NCI-H2029 treated with DMSO at 0.1 percent for 48 hours (cell line): ENCODE measurements around the gene KLHL18.
A peak's percentile ranks its signal among the peaks of the same experiment; 100 is the strongest.
"Not testable (repeated sequence)": the region's sequence is repeated elsewhere in the genome, so short reads cannot be mapped to it uniquely, and the experiment has no call there.

Experiments used
- DNase-seq: peaks from one replicate; lab custom pipeline; 2025; lab: John Stamatoyannopoulos, UW

The KLHL18 gene

DNA sequence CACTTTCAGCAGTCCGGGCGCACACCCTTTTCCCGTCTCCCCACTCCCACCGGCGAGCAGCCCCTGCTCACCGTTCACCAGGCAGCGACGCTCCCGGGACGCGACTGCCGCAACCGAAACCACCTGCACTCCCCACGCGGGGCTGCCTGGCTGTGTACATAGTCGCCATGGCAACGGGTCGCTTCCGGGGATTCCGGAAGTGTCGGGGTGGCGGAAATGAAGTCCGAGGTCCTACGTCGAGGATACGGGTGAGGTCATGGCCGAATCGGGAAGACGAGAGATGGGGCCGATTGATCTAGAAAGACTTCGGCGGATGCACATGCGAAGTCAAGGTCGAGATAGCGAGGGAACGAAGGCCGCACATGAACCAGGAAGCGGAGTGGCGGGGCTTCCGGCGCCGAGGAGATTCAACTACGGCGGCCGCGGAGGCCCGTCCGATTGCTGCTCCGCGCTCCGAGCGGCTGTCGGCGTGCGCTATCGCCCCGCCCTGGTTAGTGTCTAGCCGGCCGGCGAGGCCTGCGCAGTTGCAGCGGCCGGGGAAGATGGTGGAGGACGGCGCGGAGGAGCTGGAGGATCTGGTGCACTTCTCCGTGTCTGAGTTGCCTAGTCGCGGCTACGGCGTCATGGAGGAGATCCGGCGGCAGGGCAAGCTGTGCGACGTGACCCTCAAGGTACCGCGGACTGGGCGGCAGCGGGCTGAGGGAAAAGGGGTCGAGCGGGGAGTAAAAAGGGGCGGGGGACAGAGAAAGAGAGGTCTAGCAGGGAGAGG is at the start of gene KLHL18, which contains the start of gene KIF9:
Gene KLHL18, plus strand, starts transcription at position 521 of the 769 bp plus-strand sequence. Its CDS starts 22 bp downstream, at position 543.
Gene KIF9, minus strand, starts transcription at position 376 of the 769 bp plus-strand sequence. CDS start 5,425 bp downstream, outside the sequence.
- DNase-seq, result peak; percentile 95

DNA sequence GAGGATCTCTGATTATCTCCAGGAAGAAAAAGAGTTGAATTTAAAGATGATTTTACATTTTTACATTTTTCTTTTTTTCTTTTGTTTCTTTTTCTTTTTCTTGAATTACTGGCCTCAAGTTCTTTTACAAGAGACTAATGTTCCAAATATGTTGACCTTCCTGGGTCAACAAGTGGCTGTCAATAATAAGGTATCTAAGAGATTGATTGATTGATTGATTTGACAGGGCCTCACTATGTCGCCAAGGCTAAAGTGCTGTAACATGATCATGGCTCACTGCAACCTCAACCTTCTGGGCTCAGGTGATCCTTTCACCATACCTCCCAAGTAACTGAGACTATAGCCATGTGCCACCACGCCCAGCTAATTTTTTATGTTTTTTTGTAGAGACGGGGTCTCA is 44.7 kb upstream of the KLHL18 start:
- no peak for DNase-seq

DNA sequence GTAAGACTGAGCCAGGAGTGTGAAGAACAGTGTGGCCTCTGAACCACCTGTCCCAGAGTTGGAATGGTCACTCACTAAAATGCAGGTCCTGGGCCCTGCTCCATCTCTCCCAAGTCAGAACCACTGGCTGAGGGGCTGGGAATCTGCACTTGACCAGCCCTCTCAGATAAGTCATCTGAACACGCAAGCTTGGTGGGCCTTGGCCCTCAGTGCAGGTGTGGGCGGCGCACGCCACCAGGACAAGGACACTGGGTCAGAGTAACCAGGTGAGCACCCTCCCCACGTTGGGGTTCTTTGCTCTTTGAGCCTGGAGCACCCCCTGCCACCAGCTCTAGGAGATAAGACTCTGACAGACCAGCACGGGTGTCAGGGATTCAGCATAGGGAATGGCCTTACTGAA is 42.8 kb upstream of the KLHL18 start:
- DNase-seq, result no peak

DNA sequence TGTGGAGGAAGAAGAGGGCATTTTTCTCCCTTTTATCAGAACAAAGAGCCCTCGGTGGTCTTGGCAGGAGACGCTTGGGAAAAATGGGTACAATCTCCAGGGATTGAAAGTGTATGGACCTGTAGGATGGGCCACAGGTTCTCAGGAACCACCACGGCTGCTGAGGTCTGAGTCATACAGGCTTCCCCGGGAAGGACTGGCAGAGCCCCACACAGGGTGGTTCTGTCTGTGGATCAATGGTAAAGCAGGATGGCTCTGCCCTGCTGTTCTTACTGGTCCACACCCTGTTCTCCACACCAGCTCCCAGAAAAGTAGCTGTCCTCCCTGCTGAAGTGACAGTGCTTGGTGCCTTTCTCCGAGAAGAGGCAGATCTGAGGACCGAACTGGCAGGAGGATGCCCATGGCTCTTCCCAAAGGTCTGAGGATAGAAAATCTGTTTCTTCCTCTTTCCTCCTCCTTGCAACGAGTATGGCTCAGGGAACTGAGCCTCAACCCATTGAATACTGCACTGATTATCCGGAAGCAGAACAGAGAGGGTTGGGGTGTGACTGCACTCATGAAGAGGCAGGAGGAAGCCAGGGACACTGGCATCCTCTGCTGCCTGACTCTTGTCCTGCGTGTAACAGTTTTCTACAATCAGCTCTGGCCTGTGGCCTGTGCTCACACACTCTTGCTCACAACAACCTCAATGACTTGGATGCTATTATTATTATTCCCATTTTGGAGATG is 39.2 kb upstream of the KLHL18 start:
- no peak for DNase-seq

DNA sequence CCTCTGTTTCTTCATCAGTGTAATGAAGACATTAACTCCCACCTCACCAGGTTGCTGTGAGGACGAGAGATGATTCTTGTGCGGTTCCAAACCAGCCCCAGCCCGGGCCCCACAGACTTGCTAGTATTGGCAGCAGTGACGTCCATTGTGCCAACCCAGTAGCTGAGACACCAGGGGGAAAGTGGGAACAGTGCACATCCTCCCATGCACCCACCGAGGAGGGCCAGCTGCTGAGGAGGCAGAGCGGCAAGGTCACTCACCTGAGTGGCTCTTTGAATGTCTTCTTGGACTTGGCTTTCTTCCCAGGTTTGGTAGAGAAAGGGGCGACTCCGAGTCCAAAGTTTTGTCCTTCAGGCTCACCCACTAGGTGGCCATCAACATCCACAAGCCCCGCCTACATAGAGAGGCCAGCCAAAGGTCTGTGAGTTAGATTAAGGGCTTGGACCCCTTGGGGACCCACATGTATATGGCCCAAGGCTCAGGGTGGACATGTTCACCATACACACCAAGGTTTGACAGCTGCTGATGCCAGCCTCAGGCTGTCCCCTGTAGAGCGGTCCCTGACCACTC is 38.1 kb upstream of the KLHL18 start:
- no peak for DNase-seq

DNA sequence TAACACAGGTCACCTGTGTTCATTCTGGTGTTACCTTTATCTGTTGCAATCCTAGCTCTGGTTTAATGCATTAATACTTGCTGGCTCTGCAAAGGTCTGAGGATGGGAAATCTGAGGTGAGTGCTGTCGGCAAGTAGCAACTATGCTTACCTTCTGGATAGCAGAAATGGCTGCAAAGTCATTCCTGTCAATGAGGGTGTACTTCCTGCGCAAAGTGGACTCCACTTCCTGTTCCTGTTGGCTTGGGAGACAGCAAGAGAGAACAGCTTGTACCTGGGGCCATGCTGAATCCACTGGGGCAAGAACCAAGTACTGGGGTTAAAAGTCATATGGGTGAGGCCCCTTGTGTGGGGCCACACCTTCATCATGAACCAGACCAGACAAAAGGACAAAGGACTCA is 37.5 kb upstream of the KLHL18 start:
- DNase-seq, result no peak

DNA sequence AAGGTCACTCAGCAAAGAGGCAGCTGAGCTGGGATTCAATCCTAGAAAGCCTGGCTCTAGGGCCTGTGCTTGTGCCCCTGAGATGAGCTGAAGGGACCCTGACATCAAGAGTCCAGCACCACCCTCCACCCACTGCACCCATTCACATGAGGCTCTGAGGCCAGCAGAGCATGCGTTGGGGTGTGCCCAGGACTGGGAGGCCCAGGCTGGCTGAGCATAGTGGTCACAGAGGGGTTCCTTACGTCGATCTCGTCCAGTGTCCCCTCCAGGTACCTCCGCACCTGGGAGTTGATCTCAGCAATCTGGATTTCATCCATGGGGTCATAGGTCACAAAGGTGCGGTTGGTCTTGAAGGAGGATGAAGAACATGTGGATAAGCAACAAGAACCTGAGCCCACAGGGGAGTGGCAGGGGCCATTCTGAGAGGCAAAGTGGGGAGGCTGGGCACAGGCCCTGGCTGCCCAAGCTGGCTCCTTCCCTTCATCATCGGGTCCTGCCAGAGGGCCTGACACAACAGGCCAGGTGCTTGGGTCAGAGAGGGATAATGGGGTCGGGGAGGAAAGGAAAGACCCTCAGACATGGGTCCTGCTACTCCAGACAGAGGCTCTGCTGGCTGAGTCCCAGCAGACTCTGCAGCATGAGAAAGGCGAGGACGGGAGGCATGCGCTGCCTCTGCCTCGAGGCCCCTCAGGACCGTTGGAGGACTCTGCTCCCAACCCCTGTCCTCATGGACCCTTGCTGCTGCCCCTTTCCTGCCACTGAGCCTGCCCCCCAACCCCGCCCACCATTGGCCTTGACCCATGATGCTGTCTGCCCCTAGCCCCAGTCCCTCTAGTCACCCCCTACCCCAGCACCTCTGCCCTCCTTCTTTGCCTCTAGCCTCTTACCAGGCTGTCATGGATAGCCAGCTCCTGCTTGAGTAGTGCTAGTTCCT is 35.3 kb upstream of the KLHL18 start:
- no peak for DNase-seq

DNA sequence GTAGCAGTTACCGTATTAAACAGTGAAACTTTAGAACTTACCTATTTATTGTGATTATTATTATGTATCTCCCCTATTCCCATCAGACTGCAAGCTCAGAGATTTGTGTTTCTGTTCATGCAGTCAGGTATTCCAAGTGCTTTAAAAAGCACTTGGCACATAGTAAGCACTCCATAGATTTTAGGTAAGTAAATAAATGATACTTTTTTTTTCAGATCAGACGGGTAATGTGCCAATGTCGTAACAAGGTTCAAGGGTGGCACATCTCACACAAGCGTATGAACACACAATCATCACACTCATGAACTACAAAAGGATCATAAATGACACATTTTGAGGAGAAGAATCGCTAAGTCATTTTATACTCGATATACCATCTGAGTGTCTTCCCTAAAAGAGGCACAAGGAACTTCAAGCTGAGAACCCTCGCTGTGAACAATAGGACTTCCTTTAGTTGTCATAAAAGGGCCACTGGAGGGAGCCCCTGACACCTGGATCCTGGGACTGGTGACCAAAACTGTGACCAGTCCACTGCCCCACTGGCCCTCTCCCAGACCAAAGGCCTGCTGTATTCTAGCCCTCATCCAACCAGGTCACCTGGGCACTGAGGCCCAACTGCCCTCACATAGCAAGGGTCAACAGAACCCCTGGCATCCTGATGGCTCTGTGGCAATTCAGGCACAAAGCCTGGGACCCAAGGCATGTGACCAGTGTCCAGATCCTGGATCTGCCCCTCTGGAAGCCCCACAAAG is 32.3 kb upstream of the KLHL18 start:
- DNase-seq, result peak; percentile 13

DNA sequence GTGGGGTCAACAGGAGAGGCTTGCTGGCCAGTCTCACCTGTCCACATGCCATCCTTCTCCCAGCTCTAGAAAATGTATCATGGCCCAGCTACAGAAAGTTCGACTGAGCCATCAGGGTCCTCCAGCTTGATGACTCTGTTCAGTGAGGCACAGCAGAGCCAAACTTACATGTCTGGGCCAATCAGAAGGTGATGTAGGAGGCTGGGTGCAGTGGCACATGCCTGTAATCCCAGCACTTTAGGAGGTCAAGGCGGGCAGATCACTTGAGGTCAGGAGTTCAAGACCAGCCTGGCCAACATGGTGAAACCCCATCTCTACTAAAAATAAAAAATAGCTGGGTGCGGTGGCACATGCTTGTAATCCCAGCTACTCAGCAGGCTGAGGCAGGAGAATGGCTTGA is 31.7 kb upstream of the KLHL18 start:
- DNase-seq, result not testable (repeated sequence)

DNA sequence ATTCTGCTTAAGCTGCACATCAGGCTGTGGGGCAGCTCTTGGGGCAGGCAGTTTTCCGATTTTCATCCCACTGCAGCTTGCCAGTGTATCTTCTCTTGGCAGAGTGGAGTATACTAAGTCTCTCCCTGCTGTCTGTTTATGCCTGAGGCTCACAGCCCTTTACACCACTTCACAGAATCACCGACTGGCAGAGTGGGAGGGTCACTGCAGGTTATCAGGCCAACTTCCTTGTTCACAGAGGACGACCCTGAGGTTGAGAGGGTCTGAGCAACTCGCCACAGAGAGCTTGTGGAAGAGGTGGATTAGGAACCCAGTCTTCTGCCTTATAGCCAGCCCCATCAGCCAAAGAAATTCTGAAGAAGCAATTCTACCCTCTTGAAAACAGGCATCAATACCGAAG is 31.1 kb upstream of the KLHL18 start:
- no peak for DNase-seq

DNA sequence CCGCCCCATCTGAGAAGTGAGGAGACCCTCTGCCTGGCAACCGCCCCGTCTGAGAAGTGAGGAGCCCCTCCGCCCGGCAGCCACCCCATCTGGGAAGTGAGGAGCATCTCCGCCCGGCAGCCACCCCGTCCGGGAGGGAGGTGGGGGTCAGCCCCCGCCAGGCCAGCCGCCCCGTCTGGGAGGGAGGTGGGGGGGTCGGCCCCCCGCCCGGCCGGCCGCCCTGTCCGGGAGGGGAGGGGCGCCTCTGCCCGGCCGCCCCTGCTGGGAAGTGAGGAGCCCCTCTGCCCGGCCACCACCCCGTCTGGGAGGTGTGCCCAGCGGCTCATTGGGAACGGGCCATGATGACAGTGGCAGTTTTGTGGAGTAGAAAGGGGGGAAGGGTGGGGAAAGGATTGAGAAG is 26.4 kb upstream of the KLHL18 start:
- DNase-seq, result not testable (repeated sequence)

DNA sequence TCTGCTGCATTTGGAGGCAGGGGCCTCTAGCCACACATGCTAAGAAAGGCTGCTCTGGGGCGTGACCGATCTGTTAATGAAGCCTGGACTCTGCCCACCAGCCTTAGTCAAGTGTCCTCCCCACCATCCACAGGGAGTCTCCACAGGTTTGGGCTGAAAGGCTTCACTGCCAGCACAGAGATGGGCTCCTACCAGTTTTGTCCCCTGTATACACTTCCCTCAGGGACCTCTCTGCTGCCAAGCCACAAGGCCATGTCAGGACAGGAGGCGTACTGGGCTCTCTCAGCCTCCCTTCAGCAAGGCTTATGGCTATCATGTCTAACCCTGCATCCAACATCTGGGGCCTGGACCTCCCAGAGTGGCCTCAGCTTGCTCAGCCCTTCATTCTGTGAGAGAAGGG is 23.6 kb upstream of the KLHL18 start:
- DNase-seq, result no peak

DNA sequence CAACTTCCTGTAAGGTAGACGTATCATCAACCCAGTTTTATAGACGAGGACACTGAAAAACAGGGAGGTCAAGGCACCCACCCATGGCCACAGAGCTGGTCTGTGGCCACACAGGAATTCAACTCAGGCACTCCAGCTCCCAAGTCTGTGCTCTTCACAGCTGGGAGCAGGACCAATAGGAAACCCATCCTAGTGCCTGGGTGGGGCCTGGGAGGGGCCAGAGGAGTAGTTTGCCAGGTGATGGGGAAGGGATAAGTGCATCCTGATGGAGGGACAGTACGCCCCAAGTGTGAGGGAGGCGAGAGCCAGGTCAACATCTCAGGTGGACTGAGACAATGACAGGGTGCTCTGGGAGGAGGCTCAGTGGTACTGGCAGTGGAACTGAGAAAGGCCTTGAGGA is 22.1 kb upstream of the KLHL18 start:
- no peak for DNase-seq

DNA sequence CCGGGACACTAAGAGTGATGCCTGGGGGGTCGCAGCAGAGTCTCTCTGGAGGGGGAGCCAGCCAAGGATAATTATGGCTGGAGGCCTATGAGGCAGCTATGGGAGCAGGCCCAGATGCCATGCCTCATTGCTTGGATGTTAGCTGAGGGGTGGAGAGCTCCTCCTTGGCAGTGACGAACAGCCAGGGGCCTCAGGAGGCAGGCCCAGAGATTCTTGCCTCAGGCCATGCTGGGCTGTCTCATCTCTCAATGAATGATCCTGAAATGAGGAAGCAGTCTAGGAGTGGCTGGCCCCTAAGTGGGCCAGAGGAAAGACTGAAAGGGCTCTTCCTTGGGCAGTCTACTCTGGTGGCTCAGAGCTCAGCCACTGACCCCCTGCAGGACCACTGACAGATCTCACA is 21.4 kb upstream of the KLHL18 start:
- no peak for DNase-seq

DNA sequence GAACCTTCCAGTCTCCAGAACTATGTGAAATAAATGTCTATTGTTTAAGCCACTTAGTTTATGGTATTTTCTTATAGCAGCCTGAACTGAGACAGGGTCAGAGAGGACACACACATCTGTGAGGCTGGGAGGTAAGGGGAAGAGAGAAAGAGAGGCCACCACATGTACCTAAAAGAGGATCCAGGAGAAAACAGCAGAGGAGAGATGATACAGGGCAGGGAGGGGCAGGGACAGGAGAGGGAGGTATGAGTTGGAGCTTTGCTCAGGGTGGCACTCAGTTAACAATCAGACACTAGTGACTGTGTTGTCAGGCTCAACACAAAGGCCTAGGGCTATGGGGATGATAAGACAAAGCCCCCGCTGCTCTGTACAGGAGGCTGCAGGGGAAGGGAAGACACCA is 17.7 kb upstream of the KLHL18 start:
- no peak for DNase-seq

DNA sequence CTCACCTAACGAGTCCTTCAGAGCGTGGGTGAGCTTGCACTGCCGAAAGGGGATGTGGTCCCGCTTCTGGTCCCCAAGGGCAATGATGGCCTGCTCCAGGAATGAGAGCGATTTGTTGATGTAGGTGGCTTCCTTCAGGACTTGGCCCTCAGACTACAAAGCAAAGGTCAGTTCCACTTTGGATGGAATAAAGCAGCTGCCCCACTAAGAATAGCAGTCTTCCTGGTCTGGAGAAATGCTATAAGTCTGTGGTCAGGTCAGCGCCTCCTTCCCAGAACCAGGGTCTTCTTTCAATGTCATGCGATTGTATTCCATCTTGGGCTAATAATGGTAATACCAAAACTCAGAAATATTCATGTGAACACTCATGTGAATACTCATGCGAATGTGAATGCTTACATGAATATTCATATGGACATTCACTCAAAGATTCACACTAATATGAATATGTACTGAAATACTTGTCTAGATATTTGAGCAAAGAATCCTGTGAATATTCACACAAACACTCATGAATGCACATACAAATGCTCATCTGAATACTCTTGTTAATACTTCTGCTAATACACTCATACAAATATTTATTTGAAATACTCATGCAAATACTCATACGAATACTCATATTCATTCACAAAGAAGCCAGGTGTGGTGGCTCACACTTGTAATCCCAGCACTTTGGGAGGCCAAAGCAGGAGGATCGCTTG is 16.9 kb upstream of the KLHL18 start:
- DNase-seq, result no peak

DNA sequence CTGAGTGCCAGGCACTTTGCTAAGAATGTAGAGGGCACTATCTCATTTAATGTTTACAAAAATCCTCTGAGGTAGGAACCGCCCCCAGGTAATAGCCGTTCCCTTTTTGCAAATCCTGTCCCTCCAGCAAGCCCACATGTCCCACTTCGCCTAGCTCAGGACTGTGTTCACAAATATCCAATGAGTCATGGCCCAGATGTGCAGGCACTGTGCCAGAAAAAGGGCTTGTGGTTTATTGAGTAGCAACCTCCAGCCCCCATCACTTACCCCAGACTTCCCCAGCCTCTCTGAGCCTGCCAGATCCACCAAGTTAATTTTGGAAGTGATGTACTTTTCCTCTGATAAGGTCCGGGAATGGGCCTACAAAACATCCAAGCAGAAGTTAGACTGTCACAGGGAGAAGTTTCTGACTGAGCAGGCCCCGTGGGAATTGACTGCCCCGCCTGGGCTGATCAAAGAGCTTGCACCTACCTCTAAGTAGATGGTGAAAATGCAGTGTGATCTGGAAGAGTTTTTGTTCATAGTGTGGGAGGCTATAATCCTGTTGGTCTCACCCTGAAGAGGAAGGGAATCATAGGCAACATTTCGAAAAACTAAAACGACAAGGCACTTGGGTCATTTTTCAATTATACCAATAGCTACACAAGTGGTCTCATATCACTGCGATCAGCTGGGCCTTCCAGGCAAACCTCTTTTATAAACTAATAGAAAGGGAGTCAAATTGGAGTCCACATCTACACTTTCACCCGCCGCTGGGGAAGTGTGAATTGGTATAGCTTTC is 15.8 kb upstream of the KLHL18 start:
- DNase-seq, result no peak

DNA sequence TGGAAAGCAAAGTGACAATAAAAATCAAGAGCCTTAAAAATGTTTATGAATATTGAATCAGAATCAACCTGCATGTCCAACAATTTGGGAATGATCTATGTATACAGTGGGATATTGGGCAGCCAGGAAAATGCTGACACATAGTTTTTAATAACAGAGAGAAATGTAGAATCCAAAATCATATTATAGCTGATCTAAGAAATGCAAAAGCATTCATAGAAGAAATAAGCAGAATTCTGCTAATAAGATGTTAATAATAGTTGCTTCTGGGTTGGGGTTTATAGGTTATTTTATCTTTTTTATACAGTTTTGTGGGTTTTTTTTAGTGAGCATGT is 15.3 kb upstream of the KLHL18 start:
- DNase-seq, result no peak

DNA sequence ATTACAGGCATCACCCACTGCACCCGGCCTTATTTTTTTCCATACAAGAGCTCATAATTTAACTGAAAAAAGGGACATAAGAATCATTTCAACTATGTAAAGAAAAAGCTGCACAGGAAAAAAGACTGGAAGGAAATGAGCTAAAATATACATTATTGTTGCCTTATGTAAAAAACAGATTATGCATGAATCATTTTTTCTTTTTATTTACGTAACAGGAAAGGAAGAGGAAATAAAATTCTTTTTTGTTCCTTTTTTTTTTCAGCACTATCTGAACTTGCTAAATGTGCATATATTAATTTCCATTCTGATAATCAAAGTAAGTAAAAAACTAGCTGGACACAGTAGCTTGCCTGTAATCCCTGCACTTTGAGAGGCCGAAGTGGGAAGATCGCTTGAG is 12.2 kb upstream of the KLHL18 start:
- DNase-seq, result no peak

DNA sequence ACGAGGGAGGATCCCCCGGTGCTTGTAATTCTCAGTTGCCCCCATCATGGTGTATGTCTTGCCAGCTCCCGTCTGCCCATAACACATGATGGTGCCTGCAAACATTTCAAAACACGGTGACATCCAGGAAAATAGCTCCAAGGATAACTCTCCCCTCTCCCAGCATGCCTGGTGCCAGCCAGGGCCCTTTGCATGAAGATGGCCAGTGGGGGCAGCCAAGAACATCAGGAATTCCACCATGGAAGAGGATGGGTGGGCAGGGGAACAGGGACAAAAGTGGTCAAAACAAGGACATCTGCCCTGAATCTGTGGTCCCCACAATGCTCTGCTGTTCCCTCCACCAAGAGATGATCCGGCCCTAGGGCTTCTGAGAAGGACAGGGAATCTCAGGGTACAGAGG is 9.2 kb upstream of the KLHL18 start:
- no peak for DNase-seq
